ENCODE data around the gene IL17B.

IL17B gene

GRCh38 chr5:149333711-149334443, 45.2 kb downstream of the IL17B start:
- no peak for TF ChIP-seq CTCF (IDR thresholded peaks at IDR 0.05; ENCODE audit: low read depth, low read length, missing control alignments)
- DNase-seq (ENCODE audit: low read depth): no peak

GRCh38 chr5:149328177-149328576, 50.9 kb downstream of the IL17B start:
- DNase-seq (ENCODE audit: low read depth): no peak
- no peak overlapping the region for H3K4me3 ChIP-seq (ENCODE audit: low read depth, low read length)
- TF ChIP-seq CTCF (IDR thresholded peaks at IDR 0.05; ENCODE audit: low read depth, low read length, missing control alignments): no peak

More at GRCh38 chr5:149333711-149334443, 45.2 kb downstream of the IL17B start:
- no peak overlapping the region for H3K4me3 ChIP-seq (ENCODE audit: low read depth, low read length)

DNA sequence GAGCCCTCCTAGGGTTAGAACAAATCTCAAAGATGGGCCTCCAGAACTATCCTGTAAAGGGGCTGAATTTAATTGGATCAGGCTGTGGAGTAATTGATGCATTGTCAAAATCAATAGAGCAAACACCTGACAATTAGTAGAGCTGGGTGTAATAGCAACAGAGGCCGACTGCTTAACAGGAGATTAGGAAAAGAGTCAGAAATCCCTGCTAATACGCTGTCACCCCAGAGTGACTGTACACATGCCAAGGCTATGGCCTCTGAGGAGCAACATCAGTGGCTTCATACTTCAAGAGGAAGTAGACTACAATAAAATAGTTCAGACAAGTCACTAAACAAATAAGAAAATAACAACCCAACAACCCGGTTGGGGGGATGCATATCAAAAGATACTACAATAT, 52.5 kb downstream of the IL17B start:
- TF ChIP-seq CTCF (IDR thresholded peaks at IDR 0.05; ENCODE audit: low read depth, low read length, missing control alignments): no peak
- no peak for DNase-seq (ENCODE audit: low read depth)
- no peak overlapping the region for H3K4me3 ChIP-seq (ENCODE audit: low read depth, low read length)

GRCh38 chr5:149325894-149326293, 53.2 kb downstream of the IL17B start:
- TF ChIP-seq CTCF (IDR thresholded peaks at IDR 0.05; ENCODE audit: low read depth, low read length, missing control alignments): no peak
- no peak overlapping the region for H3K4me3 ChIP-seq (ENCODE audit: low read depth, low read length)
- no peak for DNase-seq (ENCODE audit: low read depth)

GRCh38 chr5:149325166-149325735, 53.8 kb downstream of the IL17B start:
- H3K4me3 ChIP-seq (ENCODE audit: low read depth, low read length): no peak overlapping the region
- no peak for TF ChIP-seq CTCF (IDR thresholded peaks at IDR 0.05; ENCODE audit: low read depth, low read length, missing control alignments)
- DNase-seq (ENCODE audit: low read depth): no peak

DNA sequence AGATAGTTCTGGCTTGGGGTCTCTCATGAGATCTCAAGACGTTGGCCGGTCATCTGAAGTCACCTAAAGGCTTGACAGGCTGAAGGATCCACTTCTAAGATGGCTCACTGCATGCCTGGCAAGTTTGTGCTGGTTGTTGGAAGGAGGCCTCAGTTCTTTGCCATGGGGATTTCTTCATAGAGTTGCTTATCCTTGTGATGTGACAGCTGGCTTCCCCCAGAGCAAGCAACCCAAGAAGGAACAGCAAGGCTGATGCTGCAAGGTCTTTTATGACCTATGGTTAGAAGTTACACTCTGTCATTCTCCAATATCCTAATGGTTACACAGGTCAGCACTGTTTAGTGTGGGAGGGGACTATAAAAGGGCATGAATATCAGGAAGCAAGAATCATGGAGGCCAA, 54.5 kb downstream of the IL17B start:
- TF ChIP-seq CTCF (IDR thresholded peaks at IDR 0.05; ENCODE audit: low read depth, low read length, missing control alignments): no peak
- no peak for DNase-seq (ENCODE audit: low read depth)
- H3K4me3 ChIP-seq (ENCODE audit: low read depth, low read length): no peak overlapping the region

All from GM12864 (cell line).